ENCODE results near the gene SUSD3. TPM values are rescaled to one million over a fixed set of nuclear protein-coding genes. Genes with fewer than 3 reads are reported as not detected.
"Not testable (repeated sequence)": the region's sequence is repeated elsewhere in the genome, so short reads cannot be mapped to it uniquely, and the experiment has no call there.

SUSD3 gene
- total and polyA plus RNA-seq, 4 donors: 4.1 to 19.2 (median 11.8) TPM

DNA sequence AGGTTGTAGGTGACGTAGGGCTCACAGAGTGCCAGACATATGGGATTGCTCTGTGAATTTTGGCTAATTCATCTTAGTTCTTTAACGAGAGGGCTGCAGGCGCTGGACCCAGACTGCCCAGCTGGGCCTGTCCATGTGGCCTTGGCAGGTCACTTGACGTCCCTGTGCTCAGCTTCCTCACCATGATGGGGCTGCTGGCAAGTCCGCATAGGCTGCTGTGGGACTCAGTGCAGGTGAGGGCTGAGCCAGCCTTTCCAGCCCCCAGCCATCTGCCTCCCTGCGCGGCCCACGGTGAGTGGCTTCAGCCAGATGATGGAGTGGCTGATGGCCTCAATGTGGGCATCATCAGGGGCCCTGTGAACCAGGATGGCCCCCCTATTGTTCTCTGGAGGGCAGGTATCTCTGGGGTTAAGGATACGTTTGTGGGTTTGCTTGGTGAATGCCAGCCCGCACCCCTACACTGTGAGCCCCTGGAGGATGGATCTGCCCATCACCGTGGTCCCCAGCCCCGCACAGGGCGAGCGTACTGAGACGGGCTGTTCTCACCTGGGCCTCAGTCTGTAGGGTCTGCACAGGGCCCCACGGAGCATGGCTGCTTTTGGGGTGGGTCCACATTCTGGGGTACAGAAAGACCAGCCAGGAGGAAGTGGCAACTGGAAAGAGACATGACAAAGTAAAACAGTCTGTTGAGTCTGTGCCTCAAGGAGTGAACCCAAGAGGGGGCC, 41.2 kb downstream of the SUSD3 start:
- Histone ChIP-seq H3K4me3 (ENCODE audit: low read depth in 1 of 3, low read length in 3 of 3) (no peak overlapping the region), H3K4me1 (ENCODE audit: control insufficient read depth in 4 of 4, insufficient read depth in 4 of 4, low read length in 3 of 4) (peaks cover 8 to 23% (median 17%) of the 10 kb centered on the region in 4 donors), H3K9me3 (ENCODE audit: control insufficient read depth in 4 of 4, low read length in 3 of 4) (no peaks in the 10 kb centered on the region), H3K27me3 (ENCODE audit: control insufficient read depth in 4 of 4, insufficient read depth in 4 of 4, low read length in 3 of 4) (no peaks in the 10 kb centered on the region), H3K27ac (ENCODE audit: low read depth in 1 of 2, low read length in 2 of 2) (peak overlapping the region in 1 of 2 donors; percentile 20), H3K36me3 (ENCODE audit: control insufficient read depth in 4 of 4, insufficient read depth in 3 of 4, low read depth in 1 of 4, low read length in 3 of 4) (no peaks in the 10 kb centered on the region), H3K9ac (ENCODE audit: low read depth in 1 of 2, low read length in 2 of 2) (no peak overlapping the region)
- no peak for DNase-seq (ENCODE audit: low spot score)
- 94% methylated on average over 16 of the region's 16 CpGs for WGBS
- TF ChIP-seq GABPA (IDR thresholded peaks at IDR 0.05 in 1 of 2, conservative IDR thresholded peaks at IDR 0.05 in 1 of 2) (no peak), FOXA1 (IDR thresholded peaks at IDR 0.05) (no peak)

DNA sequence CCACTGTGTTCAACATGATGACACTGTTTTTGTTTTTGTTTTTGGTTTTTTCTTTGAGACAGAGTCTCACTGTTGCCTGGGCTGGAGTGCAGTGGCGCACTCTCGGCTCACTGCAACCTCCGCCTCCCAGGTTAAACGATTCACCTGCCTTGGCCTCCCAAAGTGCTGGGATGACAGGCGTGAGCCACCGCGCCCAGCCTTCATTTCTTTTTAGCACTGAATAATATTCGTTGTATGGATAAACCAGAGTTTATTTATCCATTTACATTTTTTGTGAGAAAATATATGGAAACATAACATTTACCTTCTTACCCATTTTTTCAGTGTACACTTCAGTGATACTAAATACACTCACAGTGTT, 41.8 kb downstream of the SUSD3 start:
- WGBS: 98% methylated on average over 8 of the region's 8 CpGs
- Histone ChIP-seq H3K4me1 (ENCODE audit: control insufficient read depth in 4 of 4, insufficient read depth in 4 of 4, low read length in 3 of 4) (peaks cover 6 to 18% (median 17%) of the 10 kb centered on the region in 4 donors), H3K9me3 (ENCODE audit: control insufficient read depth in 4 of 4, low read length in 3 of 4) (no peaks in the 10 kb centered on the region), H3K27me3 (ENCODE audit: control insufficient read depth in 4 of 4, insufficient read depth in 4 of 4, low read length in 3 of 4) (no peaks in the 10 kb centered on the region), H3K27ac (ENCODE audit: low read depth in 1 of 2, low read length in 2 of 2) (no peak overlapping the region), H3K9ac (ENCODE audit: low read depth in 1 of 2, low read length in 2 of 2) (no peak overlapping the region), H3K4me3 (ENCODE audit: low read depth in 1 of 3, low read length in 3 of 3) (no peak overlapping the region), H3K36me3 (ENCODE audit: control insufficient read depth in 4 of 4, insufficient read depth in 3 of 4, low read depth in 1 of 4, low read length in 3 of 4) (no peaks in the 10 kb centered on the region)
- DNase-seq (ENCODE audit: low spot score): no peak
- TF ChIP-seq, protein P1, sequence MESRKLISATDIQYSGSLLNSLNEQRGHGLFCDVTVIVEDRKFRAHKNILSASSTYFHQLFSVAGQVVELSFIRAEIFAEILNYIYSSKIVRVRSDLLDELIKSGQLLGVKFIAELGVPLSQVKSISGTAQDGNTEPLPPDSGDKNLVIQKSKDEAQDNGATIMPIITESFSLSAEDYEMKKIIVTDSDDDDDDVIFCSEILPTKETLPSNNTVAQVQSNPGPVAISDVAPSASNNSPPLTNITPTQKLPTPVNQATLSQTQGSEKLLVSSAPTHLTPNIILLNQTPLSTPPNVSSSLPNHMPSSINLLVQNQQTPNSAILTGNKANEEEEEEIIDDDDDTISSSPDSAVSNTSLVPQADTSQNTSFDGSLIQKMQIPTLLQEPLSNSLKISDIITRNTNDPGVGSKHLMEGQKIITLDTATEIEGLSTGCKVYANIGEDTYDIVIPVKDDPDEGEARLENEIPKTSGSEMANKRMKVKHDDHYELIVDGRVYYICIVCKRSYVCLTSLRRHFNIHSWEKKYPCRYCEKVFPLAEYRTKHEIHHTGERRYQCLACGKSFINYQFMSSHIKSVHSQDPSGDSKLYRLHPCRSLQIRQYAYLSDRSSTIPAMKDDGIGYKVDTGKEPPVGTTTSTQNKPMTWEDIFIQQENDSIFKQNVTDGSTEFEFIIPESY (IDR thresholded peaks at IDR 0.05): no peak
- no peak for TF ChIP-seq GABPA (IDR thresholded peaks at IDR 0.05 in 1 of 2, conservative IDR thresholded peaks at IDR 0.05 in 1 of 2)
- no peak for TF ChIP-seq RAD21 (IDR thresholded peaks at IDR 0.05)
- no peak for TF ChIP-seq JUND (IDR thresholded peaks at IDR 0.05)
- no peak for TF ChIP-seq HNF4A (conservative IDR thresholded peaks at IDR 0.05)
- TF ChIP-seq NR2F2 (IDR thresholded peaks at IDR 0.05): no peak
- no peak for TF ChIP-seq EGR1 (IDR thresholded peaks at IDR 0.05; ENCODE audit: low read depth in 2 of 2)
- TF ChIP-seq, protein P2, sequence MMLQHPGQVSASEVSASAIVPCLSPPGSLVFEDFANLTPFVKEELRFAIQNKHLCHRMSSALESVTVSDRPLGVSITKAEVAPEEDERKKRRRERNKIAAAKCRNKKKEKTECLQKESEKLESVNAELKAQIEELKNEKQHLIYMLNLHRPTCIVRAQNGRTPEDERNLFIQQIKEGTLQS (IDR thresholded peaks at IDR 0.05): no peak
- TF ChIP-seq TAF1 (conservative IDR thresholded peaks at IDR 0.05): no peak
- TF ChIP-seq, protein P3, sequence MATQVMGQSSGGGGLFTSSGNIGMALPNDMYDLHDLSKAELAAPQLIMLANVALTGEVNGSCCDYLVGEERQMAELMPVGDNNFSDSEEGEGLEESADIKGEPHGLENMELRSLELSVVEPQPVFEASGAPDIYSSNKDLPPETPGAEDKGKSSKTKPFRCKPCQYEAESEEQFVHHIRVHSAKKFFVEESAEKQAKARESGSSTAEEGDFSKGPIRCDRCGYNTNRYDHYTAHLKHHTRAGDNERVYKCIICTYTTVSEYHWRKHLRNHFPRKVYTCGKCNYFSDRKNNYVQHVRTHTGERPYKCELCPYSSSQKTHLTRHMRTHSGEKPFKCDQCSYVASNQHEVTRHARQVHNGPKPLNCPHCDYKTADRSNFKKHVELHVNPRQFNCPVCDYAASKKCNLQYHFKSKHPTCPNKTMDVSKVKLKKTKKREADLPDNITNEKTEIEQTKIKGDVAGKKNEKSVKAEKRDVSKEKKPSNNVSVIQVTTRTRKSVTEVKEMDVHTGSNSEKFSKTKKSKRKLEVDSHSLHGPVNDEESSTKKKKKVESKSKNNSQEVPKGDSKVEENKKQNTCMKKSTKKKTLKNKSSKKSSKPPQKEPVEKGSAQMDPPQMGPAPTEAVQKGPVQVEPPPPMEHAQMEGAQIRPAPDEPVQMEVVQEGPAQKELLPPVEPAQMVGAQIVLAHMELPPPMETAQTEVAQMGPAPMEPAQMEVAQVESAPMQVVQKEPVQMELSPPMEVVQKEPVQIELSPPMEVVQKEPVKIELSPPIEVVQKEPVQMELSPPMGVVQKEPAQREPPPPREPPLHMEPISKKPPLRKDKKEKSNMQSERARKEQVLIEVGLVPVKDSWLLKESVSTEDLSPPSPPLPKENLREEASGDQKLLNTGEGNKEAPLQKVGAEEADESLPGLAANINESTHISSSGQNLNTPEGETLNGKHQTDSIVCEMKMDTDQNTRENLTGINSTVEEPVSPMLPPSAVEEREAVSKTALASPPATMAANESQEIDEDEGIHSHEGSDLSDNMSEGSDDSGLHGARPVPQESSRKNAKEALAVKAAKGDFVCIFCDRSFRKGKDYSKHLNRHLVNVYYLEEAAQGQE (IDR thresholded peaks at IDR 0.05): no peak
- TF ChIP-seq, protein P4, sequence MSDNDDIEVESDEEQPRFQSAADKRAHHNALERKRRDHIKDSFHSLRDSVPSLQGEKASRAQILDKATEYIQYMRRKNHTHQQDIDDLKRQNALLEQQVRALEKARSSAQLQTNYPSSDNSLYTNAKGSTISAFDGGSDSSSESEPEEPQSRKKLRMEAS (IDR thresholded peaks at IDR 0.05): no peak
- TF ChIP-seq FOXA1 (IDR thresholded peaks at IDR 0.05): no peak
- no peak for TF ChIP-seq RXRA (IDR thresholded peaks at IDR 0.05)
- TF ChIP-seq, protein P5, sequence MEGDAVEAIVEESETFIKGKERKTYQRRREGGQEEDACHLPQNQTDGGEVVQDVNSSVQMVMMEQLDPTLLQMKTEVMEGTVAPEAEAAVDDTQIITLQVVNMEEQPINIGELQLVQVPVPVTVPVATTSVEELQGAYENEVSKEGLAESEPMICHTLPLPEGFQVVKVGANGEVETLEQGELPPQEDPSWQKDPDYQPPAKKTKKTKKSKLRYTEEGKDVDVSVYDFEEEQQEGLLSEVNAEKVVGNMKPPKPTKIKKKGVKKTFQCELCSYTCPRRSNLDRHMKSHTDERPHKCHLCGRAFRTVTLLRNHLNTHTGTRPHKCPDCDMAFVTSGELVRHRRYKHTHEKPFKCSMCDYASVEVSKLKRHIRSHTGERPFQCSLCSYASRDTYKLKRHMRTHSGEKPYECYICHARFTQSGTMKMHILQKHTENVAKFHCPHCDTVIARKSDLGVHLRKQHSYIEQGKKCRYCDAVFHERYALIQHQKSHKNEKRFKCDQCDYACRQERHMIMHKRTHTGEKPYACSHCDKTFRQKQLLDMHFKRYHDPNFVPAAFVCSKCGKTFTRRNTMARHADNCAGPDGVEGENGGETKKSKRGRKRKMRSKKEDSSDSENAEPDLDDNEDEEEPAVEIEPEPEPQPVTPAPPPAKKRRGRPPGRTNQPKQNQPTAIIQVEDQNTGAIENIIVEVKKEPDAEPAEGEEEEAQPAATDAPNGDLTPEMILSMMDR (IDR thresholded peaks at IDR 0.05; ENCODE audit: low read depth, low read length, missing input control): no peak

DNA sequence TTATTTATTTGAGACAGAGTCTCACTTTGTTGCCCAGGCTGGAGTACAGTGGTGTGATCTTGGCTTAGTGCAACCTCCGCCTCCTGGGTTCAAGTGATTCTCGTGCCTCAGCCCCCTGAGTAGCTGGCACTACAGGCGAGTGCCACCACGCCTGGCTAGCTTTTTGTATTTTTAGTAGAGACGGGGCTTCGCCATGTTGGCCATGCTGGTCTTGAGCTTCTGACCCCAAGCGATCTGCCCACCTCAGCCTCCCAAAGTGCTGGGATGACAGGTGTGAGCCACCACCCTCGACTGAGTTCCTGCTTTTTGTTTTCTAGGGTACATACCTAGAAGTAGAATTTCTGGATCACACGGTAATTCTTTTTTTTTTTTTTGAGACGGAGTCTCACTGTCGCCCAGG, 42.6 kb downstream of the SUSD3 start:
- H3K4me1 ChIP-seq (ENCODE audit: control insufficient read depth in 4 of 4, insufficient read depth in 4 of 4, low read length in 3 of 4): peaks cover 6 to 18% (median 17%) of the 10 kb centered on the region in 4 donors
- not testable (repeated sequence) for H3K9ac ChIP-seq (ENCODE audit: low read depth in 1 of 2, low read length in 2 of 2); H3K4me3 ChIP-seq (ENCODE audit: low read depth in 1 of 3, low read length in 3 of 3); DNase-seq (ENCODE audit: low spot score); H3K27me3 ChIP-seq (ENCODE audit: control insufficient read depth in 4 of 4, insufficient read depth in 4 of 4, low read length in 3 of 4); H3K9me3 ChIP-seq (ENCODE audit: control insufficient read depth in 4 of 4, low read length in 3 of 4); H3K27ac ChIP-seq (ENCODE audit: low read depth in 1 of 2, low read length in 2 of 2); H3K36me3 ChIP-seq (ENCODE audit: control insufficient read depth in 4 of 4, insufficient read depth in 3 of 4, low read depth in 1 of 4, low read length in 3 of 4)
- 97% methylated on average over 11 of the region's 11 CpGs for WGBS
